GM12872 (cell line): ENCODE data around the gene SWI5.

ENCODE experiments used
- CTCF ChIP-seq: IDR thresholded peaks from 3 replicates; pipeline ENCODE4 v1.5.1; 2011; ENCODE audit warnings: low read depth, mild to moderate bottlenecking, low read length, moderate library complexity; ENCODE audit not compliant: insufficient read depth

The SWI5 gene

GRCh38 chr9:128293091-128293490, 17.0 kb downstream of the SWI5 start:
- TF ChIP-seq CTCF, result no peak

GRCh38 chr9:128294142-128294541, 18.1 kb downstream of the SWI5 start:
- TF ChIP-seq CTCF, result no peak

DNA sequence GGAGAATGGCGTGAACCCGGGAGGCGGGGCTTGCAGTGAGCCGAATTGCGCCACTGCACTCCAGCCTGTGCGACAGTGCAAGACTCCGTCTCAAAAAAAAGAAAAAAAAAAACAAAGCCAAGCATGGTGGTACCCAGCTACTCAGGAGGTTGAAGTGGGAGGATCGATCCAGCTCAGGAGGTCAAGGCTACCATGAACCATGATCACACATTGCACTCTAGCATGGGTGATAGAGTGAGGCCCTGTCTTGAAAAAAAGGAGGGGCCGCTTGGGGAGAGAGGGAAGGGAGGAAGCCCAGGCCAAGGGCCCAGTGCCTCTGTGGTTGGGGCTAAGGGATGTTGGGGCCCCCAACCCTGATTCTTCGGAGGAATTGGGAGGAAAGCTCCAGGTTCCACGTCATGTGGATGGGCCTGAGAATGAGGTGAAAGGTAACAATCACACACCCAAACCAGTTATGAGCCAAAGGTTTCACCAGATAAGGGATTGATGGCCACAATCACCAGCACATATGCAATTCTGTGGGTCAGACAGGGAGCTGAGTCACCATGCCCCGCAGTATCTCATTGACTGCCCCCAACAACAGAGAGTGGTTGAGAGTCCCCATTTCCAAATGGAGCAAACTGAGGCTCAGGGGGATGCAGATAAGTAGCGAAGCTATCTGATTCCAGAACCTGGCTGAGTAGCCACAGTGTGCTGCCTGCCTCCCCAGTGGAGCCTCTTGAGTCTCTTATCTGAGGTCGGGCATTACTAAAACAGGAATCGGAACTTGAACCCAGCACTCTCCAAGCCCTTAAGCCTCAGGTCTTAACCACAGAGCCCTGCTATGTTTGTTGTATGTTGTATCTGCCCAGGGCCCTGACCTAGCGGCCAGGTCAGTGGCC, 20.5 kb downstream of the SWI5 start:
- TF ChIP-seq CTCF, result no peak

GRCh38 chr9:128297221-128297773, 21.2 kb downstream of the SWI5 start:
- no peak for TF ChIP-seq CTCF

DNA sequence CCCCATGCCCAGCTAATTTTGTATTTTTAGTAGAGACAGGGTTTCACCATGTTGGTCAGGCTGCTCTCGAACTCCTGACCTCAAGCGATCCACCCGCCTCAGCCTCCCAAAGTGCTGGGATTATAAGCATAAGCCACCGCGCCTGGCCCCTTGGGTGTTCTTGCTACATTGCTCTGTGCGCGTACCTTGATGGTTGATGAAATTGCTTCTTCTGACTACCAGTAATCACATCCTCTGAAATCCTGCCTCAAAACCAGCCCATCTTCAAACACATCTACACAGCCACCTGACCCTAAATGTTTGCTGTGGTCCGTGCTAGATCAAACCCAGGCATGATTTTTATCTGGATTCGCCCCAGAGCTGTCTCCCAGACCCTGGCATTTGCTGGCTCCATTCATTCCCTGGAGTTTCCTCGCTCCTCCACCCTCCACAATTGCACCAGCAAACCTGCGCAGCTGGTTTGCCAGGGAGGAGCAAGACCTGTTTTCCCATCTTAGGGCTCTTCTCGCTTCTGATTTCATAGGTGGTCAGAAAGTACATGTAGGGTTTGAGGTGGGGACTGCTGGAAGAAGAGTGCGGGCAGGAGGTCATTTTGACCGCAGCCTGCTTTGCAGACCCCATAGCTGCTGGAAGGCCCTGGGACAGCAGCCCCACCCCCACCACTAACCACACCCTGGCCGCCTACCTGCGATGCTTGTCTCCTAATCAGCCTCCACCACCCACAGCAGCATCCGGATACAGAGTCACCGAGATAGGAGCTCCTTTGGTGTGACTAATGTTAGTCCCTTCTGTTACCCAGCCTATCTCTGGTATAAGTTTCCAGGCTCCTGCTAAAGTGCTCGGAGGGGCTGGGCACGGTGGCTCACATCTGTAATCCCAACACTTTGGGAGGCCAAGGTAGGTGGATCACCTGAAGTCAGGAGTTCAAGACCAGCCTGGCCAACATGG, 22.7 kb downstream of the SWI5 start:
- no peak for TF ChIP-seq CTCF

- no peak for TF ChIP-seq CTCF
Measured at GRCh38 chr9:128304136-128304970, 28.3 kb downstream of the SWI5 start.
